HepG2 (cell line): Measurements from ENCODE around the gene EPHA10. TPM values are rescaled to one million over a fixed set of nuclear protein-coding genes. Genes with fewer than 3 reads are reported as not detected.

ENCODE experiments used
- ARID4A ChIP-seq: sonication (generic); formaldehyde crosslinking; IDR thresholded peaks from 2 replicates; pipeline ENCODE4 v1.5.0; 2020; ENCODE audit warnings: mild to moderate bottlenecking, missing genetic modification reagents, borderline replicate concordance
- DZIP1 ChIP-seq: sonication (generic); formaldehyde crosslinking; IDR thresholded peaks from 2 replicates; pipeline ENCODE4 v1.5.0; 2020; ENCODE audit warnings: mild to moderate bottlenecking, missing genetic modification reagents
- JDP2 ChIP-seq: sonication (generic); formaldehyde crosslinking; IDR thresholded peaks from 2 replicates; pipeline ENCODE4 v1.8.1; 2022; ENCODE audit warnings: missing genetic modification reagents, borderline replicate concordance
- MATR3 ChIP-seq: sonication (generic); formaldehyde crosslinking; IDR thresholded peaks from 2 replicates; pipeline ENCODE4 v1.4.0; 2020; ENCODE audit warnings: missing genetic modification reagents
- MZF1 ChIP-seq: sonication (generic); formaldehyde crosslinking; IDR thresholded peaks from 2 replicates; pipeline ENCODE4 v1.8.1; 2023; ENCODE audit warnings: mild to moderate bottlenecking, missing genetic modification reagents, borderline replicate concordance
- SMAD9 ChIP-seq: sonication (generic); formaldehyde crosslinking; IDR thresholded peaks from 2 replicates; pipeline ENCODE4 v1.5.1; 2020; ENCODE audit warnings: mild to moderate bottlenecking, missing genetic modification reagents
- SMYD3 ChIP-seq: sonication (generic); formaldehyde crosslinking; IDR thresholded peaks from 2 replicates; pipeline ENCODE4 v1.8.1; 2023; ENCODE audit warnings: mild to moderate bottlenecking, missing genetic modification reagents
- SNAPC4 ChIP-seq: sonication (generic); formaldehyde crosslinking; IDR thresholded peaks from 2 replicates; pipeline ENCODE4 v1.4.0; 2020; ENCODE audit warnings: mild to moderate bottlenecking, missing genetic modification reagents
- THAP8 ChIP-seq: sonication (generic); formaldehyde crosslinking; IDR thresholded peaks from 2 replicates; pipeline ENCODE4 v1.5.1; 2020; ENCODE audit warnings: missing genetic modification reagents, mild to moderate bottlenecking, borderline replicate concordance
- ZHX1 ChIP-seq: sonication (generic); formaldehyde crosslinking; IDR thresholded peaks from 2 replicates; pipeline ENCODE4 v1.8.1; 2022; ENCODE audit warnings: low read depth, mild to moderate bottlenecking, missing genetic modification reagents
- ZNF546 ChIP-seq: sonication (generic); formaldehyde crosslinking; conservative IDR thresholded peaks from 2 replicates; pipeline ENCODE4 v1.8.1; 2023; ENCODE audit warnings: mild to moderate bottlenecking, missing genetic modification reagents
- polyA plus RNA-seq, 8 experiments: library from polyadenylated mRNA; depleted of rRNA in 3 of 8; stranded (reverse) in 7 of 8; unstranded in 1 of 8; fragments of >200 nt; fragmentation: Illumina TruSeq in 4 of 8; extraction: Trizol in 4 of 8; gene quantifications; 2 replicates each; pipeline versions ENCODE4 v1.2.1 to v1.2.3, GENCODE V29; 2011 to 2016; ENCODE audit warnings: low read depth in 4 of 8, missing spikeins in 1 of 8, mixed read lengths in 1 of 8; ENCODE audit not compliant: insufficient read depth in 1 of 8
- total RNA-seq, 5 experiments: library from RNA; depleted of rRNA; stranded (reverse); fragments of >200 nt; fragmentation: Illumina TruSeq; extraction: Trizol; gene quantifications; 2 replicates each; pipeline ENCODE4 v1.2.3, GENCODE V29; 2016; ENCODE audit warnings: low read depth in 1 of 5

EPHA10 gene
- total and polyA plus RNA-seq, 2 of the 13 experiments (the other 11 are each of a cell fraction or from before 2014, with no cell fraction given) = 0.11 to 0.58 TPM

- no peak for TF ChIP-seq ZHX1 (CRISPR knock-in tag)
- no peak for TF ChIP-seq MZF1
- no peak; the same call in 1 of the 2 replicates for TF ChIP-seq ZNF546 (CRISPR knock-in tag)
- TF ChIP-seq SMYD3 (CRISPR knock-in tag) = no peak
- TF ChIP-seq SMAD9 (CRISPR knock-in tag) = no peak
- no peak for TF ChIP-seq DZIP1
- TF ChIP-seq SNAPC4 (CRISPR knock-in tag) = no peak
- TF ChIP-seq ARID4A (CRISPR knock-in tag) = peak; percentile 80
- TF ChIP-seq THAP8 (CRISPR knock-in tag) = no peak
- TF ChIP-seq JDP2 (CRISPR knock-in tag) = no peak
- no peak for TF ChIP-seq MATR3
Measured at GRCh38 chr1:37807555-37808368, 42.8 kb upstream of the EPHA10 start, which contains the start of the genes C1orf122 and YRDC (continued).
